Stimulated activated naive B cell treated with anti-CD40 and anti-IgM and Interleukin-4, amounts not matched to agents 10 μg/mL and 1 μg/mL and 100 μg/mL, for 72 hours (primary cell): ENCODE measurements around the gene ZNF567.
A peak's percentile ranks its signal among the peaks of the same experiment; 100 is the strongest.

Experiments used
- ATAC-seq, 2 donors: fragments of 150-1000 bp; cut with Tn5 transposase; replicated peaks; 2 replicates each; pipeline ENCODE4 v1.10.0; 2021; ENCODE audit warnings: moderate library complexity in 1 of 2
- DNase-seq: peaks from one replicate; pipeline ENCODE4 v3.0.0; 2021
- H3K27ac Mint-ChIP-seq: one replicate; pipeline ENCODE4 v1.8.0; 2022; ENCODE audit warnings: mild to moderate bottlenecking, mixed read lengths
- H3K27me3 Mint-ChIP-seq, 2 donors: one replicate each; pipeline ENCODE4 v1.8.0; 2022; ENCODE audit warnings: mixed read lengths in 2 of 2
- H3K36me3 Mint-ChIP-seq, 2 donors: one replicate each; pipeline ENCODE4 v1.8.0; 2022; ENCODE audit warnings: mixed read lengths in 2 of 2, mild to moderate bottlenecking in 1 of 2
- H3K4me1 Mint-ChIP-seq, 2 donors: one replicate each; pipeline ENCODE4 v1.8.0; 2022; ENCODE audit warnings: mixed read lengths in 2 of 2, mild to moderate bottlenecking in 1 of 2
- H3K4me3 Mint-ChIP-seq, 2 donors: one replicate each; pipeline ENCODE4 v1.8.0; 2022; ENCODE audit warnings: mild to moderate bottlenecking in 2 of 2, mixed read lengths in 2 of 2, moderate library complexity in 1 of 2
- H3K9me3 Mint-ChIP-seq, 2 donors: one replicate each; pipeline ENCODE4 v1.8.0; 2022; ENCODE audit warnings: mixed read lengths in 2 of 2, mild to moderate bottlenecking in 1 of 2

The ZNF567 gene

DNA sequence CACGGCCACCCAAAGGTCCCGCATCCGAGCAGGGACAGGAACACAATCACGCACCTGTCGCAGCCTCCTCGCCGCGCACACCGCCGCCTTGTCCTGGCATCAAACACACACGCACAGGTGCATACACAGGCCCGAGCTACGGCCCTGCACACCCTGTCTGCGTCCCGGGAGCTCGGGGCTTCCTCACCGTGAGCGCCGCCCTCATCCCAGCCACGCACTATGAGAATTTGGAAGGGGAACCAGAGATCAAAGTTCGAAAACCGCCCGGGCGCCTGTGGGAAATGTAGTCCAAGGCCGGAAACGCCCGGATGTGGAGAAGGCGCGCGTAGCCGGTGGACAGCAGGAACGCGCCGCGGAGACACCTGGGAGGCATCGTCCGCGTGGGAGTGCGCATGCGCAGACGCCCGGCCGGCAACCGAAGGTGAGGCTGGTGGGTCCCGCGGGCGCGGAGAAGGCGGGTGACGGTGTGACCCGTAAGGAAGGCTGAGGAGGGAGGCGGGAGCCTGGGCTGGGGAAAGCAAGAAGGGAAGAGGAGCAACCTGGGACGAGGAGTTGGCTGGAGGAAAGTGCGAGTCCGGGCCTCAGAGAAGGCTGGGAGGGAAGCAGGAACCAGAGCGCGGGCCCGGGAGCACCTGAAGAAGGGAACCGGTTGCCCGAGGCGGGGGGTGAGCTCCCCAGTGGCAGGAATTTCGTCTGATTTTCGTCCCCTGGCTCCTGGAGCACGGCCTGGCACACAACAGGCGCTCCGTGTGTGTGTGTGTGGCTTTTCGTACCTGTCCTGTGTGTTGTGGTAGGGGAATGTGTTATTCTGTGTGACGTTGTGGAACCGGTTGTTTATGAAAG lies at the start of gene ZNF567:
ZNF567 (plus strand) TSS at position 399 of the 843 bp plus-strand sequence. CDS start 7,256 bp downstream, outside the sequence.
- H3K27ac Mint-ChIP-seq: peak within 1 kb of the TSS; percentile 98
- peak; percentile 92 to 93 for ATAC-seq

DNA sequence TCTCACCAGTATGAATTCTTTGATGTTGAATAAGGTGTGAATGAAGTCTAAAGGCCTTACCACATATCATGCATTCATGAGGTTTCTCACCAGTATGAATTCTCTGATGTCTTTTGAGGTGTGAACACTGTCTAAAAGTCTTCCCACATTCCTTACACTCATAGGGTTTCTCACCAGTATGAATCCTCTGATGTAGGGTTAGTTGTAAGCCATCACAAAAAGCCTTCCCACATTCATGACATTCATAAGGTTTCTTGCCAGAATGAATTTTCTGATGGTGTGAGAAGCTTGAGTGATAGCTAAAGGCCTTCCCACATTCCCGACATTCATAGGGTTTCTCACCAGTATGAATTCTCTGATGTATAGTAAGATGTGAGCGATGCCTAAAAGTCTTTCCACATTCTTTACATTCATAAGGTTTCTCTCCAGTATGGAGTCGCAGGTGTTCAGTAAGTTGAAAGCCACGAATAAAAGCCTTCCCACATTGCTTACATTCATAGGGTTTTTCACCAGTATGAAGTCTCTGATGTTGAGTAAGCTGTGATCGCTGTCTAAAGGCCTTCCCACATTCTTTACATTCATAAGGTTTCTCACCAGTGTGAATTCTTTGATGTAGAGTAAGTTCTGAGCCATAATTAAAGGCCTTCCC lies 48.4 kb upstream of the ZNF567 start:
- no peaks in the 10 kb centered on the region for H3K27me3 Mint-ChIP-seq
- no peak overlapping the region for H3K4me3 Mint-ChIP-seq
- no peaks in the 10 kb centered on the region for H3K4me1 Mint-ChIP-seq
- H3K9me3 Mint-ChIP-seq: peaks cover 17 to 39% of the 10 kb centered on the region in 2 donors
- H3K27ac Mint-ChIP-seq: peak overlapping the region; percentile 37
- peaks cover 63 to 73% of the 10 kb centered on the region in 2 donors for H3K36me3 Mint-ChIP-seq
- no peak for DNase-seq
- no peak for ATAC-seq

More for the DNA sequence above, at the start of gene ZNF567:
- Mint-ChIP-seq H3K4me1 (peaks cover 31 to 35% of the 10 kb centered on the region in 2 donors), H3K9me3 (peaks cover 10 to 11% of the 10 kb centered on the region in 2 donors), H3K4me3 (peak within 1 kb of the TSS; percentile 98 to 99), H3K27me3 (no peaks in the 10 kb centered on the region), H3K36me3 (peaks cover 59 to 73% of the 10 kb centered on the region in 2 donors)
- peak; percentile 96 for DNase-seq

DNA sequence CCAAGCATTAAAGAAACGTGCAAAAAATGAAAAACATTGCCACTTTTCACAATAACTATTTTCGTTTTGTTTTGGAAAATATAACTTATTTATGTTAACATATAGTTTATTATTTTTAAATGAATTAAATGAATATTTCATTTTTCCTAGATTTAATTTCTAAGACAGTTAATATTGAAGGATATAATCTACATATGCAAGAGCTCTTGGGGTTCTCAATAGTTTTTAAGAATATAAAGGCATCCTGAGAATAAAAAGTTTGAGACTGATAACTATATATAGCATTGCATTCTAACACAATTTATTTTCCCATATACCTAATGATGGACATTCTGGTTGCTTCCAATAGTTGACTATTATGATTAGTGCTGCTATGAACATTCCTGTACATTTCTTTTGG lies 40.7 kb upstream of the ZNF567 start:
- H3K27me3 Mint-ChIP-seq: no peaks in the 10 kb centered on the region
- no peak for ATAC-seq
- peaks cover 68 to 74% of the 10 kb centered on the region in 2 donors for H3K36me3 Mint-ChIP-seq

DNA sequence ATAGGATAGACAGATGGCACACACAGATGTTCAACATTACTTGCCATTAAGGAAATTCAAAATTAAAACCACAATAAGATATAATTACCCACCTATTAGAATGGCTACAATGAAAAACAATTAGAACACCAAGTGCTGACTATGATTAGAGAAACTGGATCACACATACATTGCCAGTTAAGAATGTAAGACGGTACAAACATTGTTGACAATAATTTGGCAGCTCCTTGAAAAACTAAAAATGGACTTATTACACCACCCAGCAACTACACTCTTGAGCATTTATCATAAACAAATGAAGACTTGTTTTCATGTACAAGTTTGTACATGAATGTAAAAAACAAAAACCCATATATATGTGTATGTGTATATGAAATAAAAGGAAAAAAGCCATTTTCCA lies 34.5 kb upstream of the ZNF567 start:
- H3K27me3 Mint-ChIP-seq: no peaks in the 10 kb centered on the region
- no peak for DNase-seq
- H3K27ac Mint-ChIP-seq: no peak overlapping the region
- no peak overlapping the region for H3K4me3 Mint-ChIP-seq
- no peaks in the 10 kb centered on the region for H3K4me1 Mint-ChIP-seq
- ATAC-seq: no peak
- peaks cover 27 to 34% of the 10 kb centered on the region in 2 donors for H3K9me3 Mint-ChIP-seq
- H3K36me3 Mint-ChIP-seq: peaks cover 72 to 83% of the 10 kb centered on the region in 2 donors

More for the DNA sequence above, 40.7 kb upstream of the ZNF567 start:
- H3K4me3 Mint-ChIP-seq: no peak overlapping the region
- H3K9me3 Mint-ChIP-seq: peaks cover 13 to 20% of the 10 kb centered on the region in 2 donors
- H3K27ac Mint-ChIP-seq: no peak overlapping the region
- no peak for DNase-seq
- H3K4me1 Mint-ChIP-seq: no peaks in the 10 kb centered on the region

DNA sequence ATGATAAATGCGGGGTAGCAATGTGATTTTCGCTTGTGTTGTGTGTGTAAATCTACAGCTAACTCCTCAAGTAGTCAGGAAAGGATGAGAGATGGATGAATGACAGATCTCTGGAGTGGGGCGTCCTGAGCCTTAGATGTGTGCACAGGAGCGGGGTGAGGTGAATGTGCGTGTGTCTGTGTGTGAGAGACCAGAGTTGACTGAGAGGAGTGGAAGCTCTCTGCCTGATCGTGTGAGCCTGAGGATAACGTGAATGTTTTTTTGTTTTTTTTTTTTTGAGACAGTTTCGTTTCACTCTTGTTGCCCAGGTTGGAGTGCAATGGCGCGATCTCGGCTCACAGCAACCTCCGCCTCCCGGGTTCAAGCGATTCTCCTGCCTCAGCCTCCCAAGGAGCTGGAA lies 21.6 kb upstream of the ZNF567 start:
- Mint-ChIP-seq H3K4me1 (peaks cover 22 to 34% of the 10 kb centered on the region in 2 donors), H3K36me3 (peaks cover 41 to 63% of the 10 kb centered on the region in 2 donors), H3K27me3 (no peaks in the 10 kb centered on the region), H3K4me3 (peak overlapping the region; percentile 96 to 97), H3K27ac (peak overlapping the region; percentile 98), H3K9me3 (peaks cover 5 to 10% of the 10 kb centered on the region in 2 donors)
- ATAC-seq (no peak), DNase-seq (no peak)

DNA sequence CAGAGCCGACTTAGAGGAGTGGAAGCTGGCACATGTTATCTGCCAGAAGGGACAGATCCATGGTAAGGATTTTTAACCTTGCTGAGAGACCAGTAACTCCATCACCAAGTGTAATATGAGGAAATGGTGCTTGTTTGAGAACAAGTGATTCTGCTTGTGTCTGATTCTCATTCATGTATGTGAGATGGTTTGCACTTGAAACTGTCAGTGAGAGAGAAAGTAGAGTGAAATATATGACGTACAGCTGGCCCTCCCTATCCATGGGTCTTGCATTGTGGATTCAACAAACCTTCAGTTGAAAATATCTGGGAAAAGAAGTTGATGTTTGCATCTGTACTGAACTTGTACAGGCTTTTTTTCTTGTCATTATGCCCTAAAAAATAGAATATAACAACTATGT lies 18.8 kb upstream of the ZNF567 start:
- DNase-seq (no peak), ATAC-seq (no peak)
- no peaks in the 10 kb centered on the region for H3K27me3 Mint-ChIP-seq
- peaks cover 41 to 64% of the 10 kb centered on the region in 2 donors for H3K36me3 Mint-ChIP-seq
- peaks cover 28 to 38% of the 10 kb centered on the region in 2 donors for H3K4me1 Mint-ChIP-seq
- peak overlapping the region; percentile 15 for H3K27ac Mint-ChIP-seq
- H3K9me3 Mint-ChIP-seq: peaks cover 5 to 9% of the 10 kb centered on the region in 2 donors
- H3K4me3 Mint-ChIP-seq: peak overlapping the region; percentile 22 to 70

DNA sequence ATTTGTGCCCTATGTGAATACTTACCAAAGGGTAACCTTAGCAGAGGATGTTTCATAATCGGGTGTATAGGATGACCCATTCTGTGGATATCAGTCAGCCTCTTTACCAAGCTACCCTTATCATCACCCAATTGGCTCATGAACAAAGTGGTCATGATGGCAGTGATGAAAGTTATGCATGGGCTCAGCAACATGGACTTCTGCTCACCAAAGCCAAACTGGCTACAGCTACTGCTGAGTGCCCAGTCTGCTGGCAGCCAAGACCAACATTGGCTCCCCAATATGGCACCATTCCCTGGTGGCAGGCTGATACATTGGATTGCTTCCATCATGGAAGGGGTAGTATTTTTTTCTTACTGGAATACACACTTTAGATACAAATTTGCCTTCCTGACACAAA lies 15.0 kb upstream of the ZNF567 start:
- Mint-ChIP-seq H3K36me3 (peaks cover 32 to 50% of the 10 kb centered on the region in 2 donors), H3K4me3 (no peak overlapping the region), H3K27me3 (no peaks in the 10 kb centered on the region), H3K9me3 (peaks cover 0 to 9% of the 10 kb centered on the region in 2 donors), H3K27ac (no peak overlapping the region), H3K4me1 (peaks cover 22 to 27% of the 10 kb centered on the region in 2 donors)
- no peak for ATAC-seq
- DNase-seq: no peak

DNA sequence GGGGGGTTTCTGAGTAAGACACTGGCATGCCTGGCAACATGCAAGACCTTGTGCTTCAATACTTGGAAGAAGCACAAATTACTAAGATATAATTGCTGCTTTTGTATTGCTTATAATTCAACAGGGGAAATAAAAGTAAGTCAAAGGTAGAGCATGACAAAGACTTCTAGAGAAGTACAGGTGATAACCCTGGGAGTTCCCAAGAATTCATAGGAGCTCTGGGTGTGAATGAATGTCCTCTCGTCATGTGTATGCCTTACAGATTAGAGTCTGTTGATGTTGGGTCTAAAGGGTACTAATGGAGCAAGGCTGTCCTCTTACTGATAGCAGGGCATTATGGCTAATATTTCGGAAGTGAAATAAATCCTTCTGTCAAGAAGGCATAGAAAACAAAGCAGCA lies 13.2 kb upstream of the ZNF567 start:
- ATAC-seq: peak; percentile 83
- Mint-ChIP-seq H3K27me3 (no peaks in the 10 kb centered on the region), H3K4me3 (peak overlapping the region in 1 of 2 donors; percentile 15), H3K36me3 (peaks cover 45 to 56% of the 10 kb centered on the region in 2 donors), H3K9me3 (peaks cover 6 to 8% of the 10 kb centered on the region in 2 donors), H3K4me1 (peaks cover 13 to 16% of the 10 kb centered on the region in 2 donors), H3K27ac (peak overlapping the region; percentile 51)
- DNase-seq: no peak

DNA sequence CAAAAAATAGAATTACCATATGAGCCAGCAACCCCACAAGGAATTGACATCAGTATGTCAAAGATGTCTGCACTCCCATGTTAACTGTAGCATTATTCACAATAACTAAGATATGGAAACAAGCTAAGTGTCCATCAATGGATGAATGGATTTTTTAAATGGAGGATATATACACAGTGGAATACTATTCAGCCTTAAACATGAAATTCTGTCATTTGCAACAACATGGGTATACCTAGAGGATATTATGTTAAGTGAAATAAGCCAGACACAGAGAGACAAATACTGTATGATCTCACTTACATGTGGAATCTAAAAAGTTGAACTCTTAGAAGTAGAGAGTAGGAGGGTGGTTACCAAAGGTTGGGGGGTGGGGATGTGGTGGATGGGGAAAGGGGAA lies 8.0 kb upstream of the ZNF567 start:
- H3K27ac Mint-ChIP-seq: no peak overlapping the region
- peaks cover 5 to 17% of the 10 kb centered on the region in 2 donors for H3K9me3 Mint-ChIP-seq
- H3K36me3 Mint-ChIP-seq: peaks cover 50 to 61% of the 10 kb centered on the region in 2 donors
- H3K4me3 Mint-ChIP-seq: no peak overlapping the region
- DNase-seq (no peak), ATAC-seq (no peak)
- H3K4me1 Mint-ChIP-seq: peaks cover 1 to 7% of the 10 kb centered on the region in 2 donors
- no peaks in the 10 kb centered on the region for H3K27me3 Mint-ChIP-seq

DNA sequence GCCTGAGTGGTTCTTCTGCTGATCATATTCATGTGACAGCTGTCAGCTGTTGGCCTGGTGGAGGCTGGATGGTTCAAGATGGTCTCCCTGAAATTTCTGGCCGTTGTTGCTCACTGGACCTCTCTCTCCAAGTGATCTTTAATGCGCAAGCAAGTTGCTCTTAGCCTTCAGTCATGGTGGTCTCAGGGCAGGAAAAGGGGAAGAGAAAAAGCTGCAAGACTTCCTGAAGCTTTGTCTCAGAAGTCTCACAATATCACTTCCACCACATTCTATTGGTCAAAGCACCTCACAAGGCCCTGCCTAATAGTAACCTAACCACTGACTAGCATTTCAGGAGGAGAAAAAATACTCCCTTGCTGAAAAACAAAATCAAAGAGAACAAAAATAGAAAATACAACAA lies 1.6 kb upstream of the ZNF567 start:
- no peaks in the 10 kb centered on the region for H3K27me3 Mint-ChIP-seq
- peaks cover 59 to 74% of the 10 kb centered on the region in 2 donors for H3K36me3 Mint-ChIP-seq
- H3K4me3 Mint-ChIP-seq: peak overlapping the region; percentile 98 to 99
- ATAC-seq: no peak
- no peak for DNase-seq
- peaks cover 31 to 36% of the 10 kb centered on the region in 2 donors for H3K4me1 Mint-ChIP-seq
- H3K27ac Mint-ChIP-seq: peak overlapping the region; percentile 98
- H3K9me3 Mint-ChIP-seq: peaks cover 9 to 11% of the 10 kb centered on the region in 2 donors

DNA sequence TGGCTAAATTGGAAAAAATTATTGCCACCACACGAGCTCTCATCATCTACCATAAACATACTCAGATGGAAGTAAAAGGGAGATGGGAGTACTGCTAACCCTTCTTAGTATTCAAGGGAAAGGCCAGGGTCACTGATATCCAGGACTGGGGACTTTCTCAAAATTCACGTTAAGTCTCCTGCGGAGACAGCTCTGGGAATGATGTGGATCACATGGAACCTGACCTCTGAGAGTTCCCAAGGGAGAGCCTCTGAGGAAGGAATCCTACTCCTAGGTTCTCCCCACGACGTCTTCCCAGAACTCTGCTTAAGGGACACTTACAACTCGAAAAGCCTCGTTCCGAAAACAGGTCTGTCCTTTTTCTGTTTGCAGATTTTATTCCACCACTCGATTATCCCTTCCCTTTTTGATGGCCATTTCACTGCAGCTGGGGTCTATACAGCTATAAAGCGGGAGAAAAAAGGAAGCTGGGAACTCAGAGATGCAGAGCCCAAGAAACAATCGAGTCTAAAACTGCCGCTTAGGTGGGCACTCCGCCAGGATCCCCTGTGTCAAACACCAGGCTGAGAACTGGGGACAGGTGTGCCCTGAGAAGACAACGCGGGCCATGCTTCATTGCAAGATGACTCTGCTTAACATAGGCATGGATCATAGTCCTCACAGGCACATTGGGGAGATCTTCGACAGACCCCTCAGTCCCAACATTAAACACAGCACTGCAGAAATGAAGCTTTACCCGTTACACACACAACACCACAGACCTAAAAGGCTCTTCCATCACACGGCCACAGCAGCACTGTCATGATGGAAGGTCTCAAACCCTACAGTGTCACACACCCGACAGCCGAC lies 823 bp upstream of the ZNF567 start:
- peak overlapping the region; percentile 98 to 99 for H3K4me3 Mint-ChIP-seq
- H3K9me3 Mint-ChIP-seq: peaks cover 9 to 11% of the 10 kb centered on the region in 2 donors
- peaks cover 57 to 73% of the 10 kb centered on the region in 2 donors for H3K36me3 Mint-ChIP-seq
- H3K27ac Mint-ChIP-seq: peak overlapping the region; percentile 98
- ATAC-seq (peak in 1 of 2 donors; percentile 64), DNase-seq (no peak)
- no peaks in the 10 kb centered on the region for H3K27me3 Mint-ChIP-seq
- H3K4me1 Mint-ChIP-seq: peaks cover 31 to 35% of the 10 kb centered on the region in 2 donors

DNA sequence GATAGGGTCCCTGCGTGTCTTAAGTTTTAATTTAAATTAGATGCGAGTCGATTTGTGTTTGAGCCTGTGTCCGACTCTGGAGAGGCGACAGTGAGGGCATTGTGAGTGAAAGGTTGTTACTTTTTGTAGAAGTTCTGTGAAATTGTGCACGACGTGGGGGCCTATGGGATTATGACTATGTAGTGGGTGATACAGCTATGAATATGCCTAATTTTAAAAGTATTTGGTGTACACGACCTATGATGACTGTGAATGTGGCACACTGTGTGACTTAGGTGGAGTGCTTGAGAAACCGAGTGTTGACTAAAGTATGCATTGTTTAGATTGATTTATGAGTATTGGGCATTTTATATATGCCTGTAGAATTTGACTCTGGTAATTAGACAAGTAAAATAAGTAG lies 646 bp downstream of the ZNF567 start:
- H3K27me3 Mint-ChIP-seq: no peaks in the 10 kb centered on the region
- peaks cover 30 to 35% of the 10 kb centered on the region in 2 donors for H3K4me1 Mint-ChIP-seq
- H3K4me3 Mint-ChIP-seq: peak overlapping the region; percentile 98 to 99
- no peak for DNase-seq
- H3K27ac Mint-ChIP-seq: peak overlapping the region; percentile 98
- peaks cover 7 to 8% of the 10 kb centered on the region in 2 donors for H3K9me3 Mint-ChIP-seq
- H3K36me3 Mint-ChIP-seq: peaks cover 60 to 73% of the 10 kb centered on the region in 2 donors
- no peak for ATAC-seq

DNA sequence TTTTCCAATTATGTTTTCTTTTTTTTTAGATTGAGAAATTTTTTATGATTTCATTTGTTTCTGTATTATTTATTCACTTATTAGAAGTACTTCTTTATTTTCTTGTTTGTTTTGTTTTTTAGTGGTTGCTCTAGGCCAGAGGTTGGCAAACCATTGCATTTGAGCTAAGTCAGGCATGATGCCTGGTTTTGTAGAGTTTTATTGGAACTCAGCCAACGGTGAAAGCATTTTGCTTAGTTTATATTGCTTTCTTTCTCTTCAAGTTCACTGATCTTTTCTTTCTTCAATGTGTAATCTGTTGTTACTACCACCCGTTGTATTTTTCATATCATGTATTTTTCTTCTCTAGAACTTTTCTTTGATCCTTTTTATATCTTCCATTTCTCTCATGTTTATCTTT lies 19.7 kb downstream of the ZNF567 start:
- Mint-ChIP-seq H3K27me3 (no peaks in the 10 kb centered on the region), H3K4me1 (peaks cover 0 to 3% of the 10 kb centered on the region in 2 donors), H3K36me3 (peaks cover 74 to 94% of the 10 kb centered on the region in 2 donors), H3K27ac (no peak overlapping the region), H3K4me3 (no peak overlapping the region), H3K9me3 (peaks cover 24 to 30% of the 10 kb centered on the region in 2 donors)
- ATAC-seq (no peak), DNase-seq (no peak)

DNA sequence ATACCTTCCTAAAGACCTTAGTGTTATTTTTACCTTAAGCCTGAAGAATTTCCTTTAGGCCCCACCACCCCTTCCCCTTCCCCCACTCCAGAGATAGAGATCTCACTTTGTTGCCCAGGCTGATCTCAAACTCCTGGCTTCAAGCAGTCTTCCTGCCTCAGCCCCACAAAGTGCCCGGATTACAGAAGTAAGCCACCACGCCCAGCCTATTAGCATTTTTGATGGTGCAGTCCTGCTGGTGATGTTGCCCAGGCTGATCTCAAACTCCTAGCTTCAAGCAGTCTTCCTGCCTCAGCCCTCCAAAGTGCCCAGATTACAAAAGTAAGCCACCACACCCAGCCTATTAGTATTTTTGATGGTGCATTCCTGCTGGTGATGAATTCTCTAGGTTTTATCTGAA lies 22.0 kb downstream of the ZNF567 start:
- Mint-ChIP-seq H3K4me1 (peaks cover 0 to 3% of the 10 kb centered on the region in 2 donors), H3K36me3 (peaks cover 83 to 98% of the 10 kb centered on the region in 2 donors), H3K27me3 (no peaks in the 10 kb centered on the region), H3K27ac (no peak overlapping the region), H3K4me3 (no peak overlapping the region), H3K9me3 (peaks cover 27 to 35% of the 10 kb centered on the region in 2 donors)
- no peak for DNase-seq
- no peak for ATAC-seq
